Measurements from ENCODE around the gene KSR1. TPM values are rescaled to one million over a fixed set of nuclear protein-coding genes. Genes with fewer than 3 reads are reported as not detected.
A peak's percentile ranks its signal among the peaks of the same experiment; 100 is the strongest.
"Not testable (repeated sequence)": the region's sequence is repeated elsewhere in the genome, so short reads cannot be mapped to it uniquely, and the experiment has no call there.

The KSR1 gene
- total and polyA plus RNA-seq, 4 donors: 19.0 to 75.7 (median 42.6) TPM

GRCh38 chr17:27415120-27415795 is 41.0 kb upstream of the KSR1 start:
- no peaks in the 10 kb centered on the region for H3K4me1 ChIP-seq (ENCODE audit: control insufficient read depth in 1 of 2, insufficient read depth in 2 of 2, low read length in 2 of 2)
- H3K36me3 ChIP-seq (ENCODE audit: control insufficient read depth in 1 of 2, insufficient read depth in 2 of 2, low read length in 1 of 2): no peaks in the 10 kb centered on the region
- H3K27me3 ChIP-seq (ENCODE audit: control insufficient read depth in 1 of 2, insufficient read depth in 2 of 2, low read length in 1 of 2): no peaks in the 10 kb centered on the region
- no peak for DNase-seq
- H3K27ac ChIP-seq (ENCODE audit: low read depth in 1 of 2, low read length in 2 of 2): no peak overlapping the region
- no peak for ATAC-seq (ENCODE audit: low FRiP score)
- no peak overlapping the region for H3K4me3 ChIP-seq (ENCODE audit: low read length in 2 of 2)
- 69 to 75% methylated on average over 6 of the region's 6 CpGs for WGBS, 2 donors
- intact Hi-C loops (cut with DNase I): no loop called here
- H3K9me3 ChIP-seq (ENCODE audit: control insufficient read depth, low read length): no peaks in the 10 kb centered on the region

GRCh38 chr17:27417596-27418365 is 38.5 kb upstream of the KSR1 start:
- WGBS, 2 donors: 95 to 97% methylated on average over 13 of the region's 13 CpGs
- Histone ChIP-seq H3K9me3 (ENCODE audit: control insufficient read depth, low read length) (no peaks in the 10 kb centered on the region), H3K36me3 (ENCODE audit: control insufficient read depth in 1 of 2, insufficient read depth in 2 of 2, low read length in 1 of 2) (no peaks in the 10 kb centered on the region), H3K4me3 (ENCODE audit: low read length in 2 of 2) (no peak overlapping the region), H3K27ac (ENCODE audit: low read depth in 1 of 2, low read length in 2 of 2) (no peak overlapping the region), H3K27me3 (ENCODE audit: control insufficient read depth in 1 of 2, insufficient read depth in 2 of 2, low read length in 1 of 2) (no peaks in the 10 kb centered on the region), H3K4me1 (ENCODE audit: control insufficient read depth in 1 of 2, insufficient read depth in 2 of 2, low read length in 2 of 2) (no peaks in the 10 kb centered on the region)
- ATAC-seq (ENCODE audit: low FRiP score) (no peak), DNase-seq (no peak)
- intact Hi-C loops (cut with DNase I): no loop called here

- Histone ChIP-seq H3K4me1 (ENCODE audit: control insufficient read depth in 1 of 2, insufficient read depth in 2 of 2, low read length in 2 of 2) (no peaks in the 10 kb centered on the region), H3K27me3 (ENCODE audit: control insufficient read depth in 1 of 2, insufficient read depth in 2 of 2, low read length in 1 of 2) (no peaks in the 10 kb centered on the region), H3K4me3 (ENCODE audit: low read length in 2 of 2) (no peak overlapping the region), H3K27ac (ENCODE audit: low read depth in 1 of 2, low read length in 2 of 2) (no peak overlapping the region), H3K9me3 (ENCODE audit: control insufficient read depth, low read length) (no peaks in the 10 kb centered on the region), H3K36me3 (ENCODE audit: control insufficient read depth in 1 of 2, insufficient read depth in 2 of 2, low read length in 1 of 2) (no peaks in the 10 kb centered on the region)
- 96 to 100% methylated on average over 3 of the region's 3 CpGs for WGBS, 2 donors
- intact Hi-C loops (cut with DNase I): no loop called here
- ATAC-seq (ENCODE audit: low FRiP score) (no peak), DNase-seq (no peak)
These were observed 38.0 kb upstream of the KSR1 start for GRCh38 chr17:27418366-27418615.

- Histone ChIP-seq H3K4me1 (ENCODE audit: control insufficient read depth in 1 of 2, insufficient read depth in 2 of 2, low read length in 2 of 2) (no peaks in the 10 kb centered on the region), H3K9me3 (ENCODE audit: control insufficient read depth, low read length) (no peaks in the 10 kb centered on the region), H3K4me3 (ENCODE audit: low read length in 2 of 2) (no peak overlapping the region), H3K36me3 (ENCODE audit: control insufficient read depth in 1 of 2, insufficient read depth in 2 of 2, low read length in 1 of 2) (no peaks in the 10 kb centered on the region), H3K27ac (ENCODE audit: low read depth in 1 of 2, low read length in 2 of 2) (no peak overlapping the region), H3K27me3 (ENCODE audit: control insufficient read depth in 1 of 2, insufficient read depth in 2 of 2, low read length in 1 of 2) (no peaks in the 10 kb centered on the region)
- no peak for DNase-seq
- no peak for ATAC-seq (ENCODE audit: low FRiP score)
- intact Hi-C loops (cut with DNase I): no loop called here
- 96 to 99% methylated on average over 4 of the region's 4 CpGs for WGBS, 2 donors
These were observed 37.1 kb upstream of the KSR1 start for GRCh38 chr17:27419156-27419555.

GRCh38 chr17:27420211-27420950 is 35.9 kb upstream of the KSR1 start:
- 87 to 94% methylated on average over 9 of the region's 9 CpGs for WGBS, 2 donors
- Histone ChIP-seq H3K27me3 (ENCODE audit: control insufficient read depth in 1 of 2, insufficient read depth in 2 of 2, low read length in 1 of 2) (no peaks in the 10 kb centered on the region), H3K36me3 (ENCODE audit: control insufficient read depth in 1 of 2, insufficient read depth in 2 of 2, low read length in 1 of 2) (no peaks in the 10 kb centered on the region), H3K9me3 (ENCODE audit: control insufficient read depth, low read length) (no peaks in the 10 kb centered on the region), H3K4me1 (ENCODE audit: control insufficient read depth in 1 of 2, insufficient read depth in 2 of 2, low read length in 2 of 2) (no peaks in the 10 kb centered on the region), H3K27ac (ENCODE audit: low read depth in 1 of 2, low read length in 2 of 2) (no peak overlapping the region), H3K4me3 (ENCODE audit: low read length in 2 of 2) (no peak overlapping the region)
- DNase-seq (peak in 1 of 2 donors; percentile 65), ATAC-seq (ENCODE audit: low FRiP score) (no peak)
- intact Hi-C loops (cut with DNase I): no loop called here

- Histone ChIP-seq H3K36me3 (ENCODE audit: control insufficient read depth in 1 of 2, insufficient read depth in 2 of 2, low read length in 1 of 2) (no peaks in the 10 kb centered on the region), H3K4me3 (ENCODE audit: low read length in 2 of 2) (no peak overlapping the region), H3K27me3 (ENCODE audit: control insufficient read depth in 1 of 2, insufficient read depth in 2 of 2, low read length in 1 of 2) (no peaks in the 10 kb centered on the region), H3K9me3 (ENCODE audit: control insufficient read depth, low read length) (no peaks in the 10 kb centered on the region), H3K27ac (ENCODE audit: low read depth in 1 of 2, low read length in 2 of 2) (no peak overlapping the region), H3K4me1 (ENCODE audit: control insufficient read depth in 1 of 2, insufficient read depth in 2 of 2, low read length in 2 of 2) (no peaks in the 10 kb centered on the region)
- peak in 1 of 2 donors; percentile 54 for DNase-seq
- no peak for ATAC-seq (ENCODE audit: low FRiP score)
- 96% methylated on average over 10 of the region's 10 CpGs for WGBS, 2 donors
- intact Hi-C loops (cut with DNase I): no loop called here
These were observed 35.1 kb upstream of the KSR1 start for GRCh38 chr17:27421111-27421510.

GRCh38 chr17:27421626-27422025 is 34.6 kb upstream of the KSR1 start:
- DNase-seq; H3K9me3 ChIP-seq (ENCODE audit: control insufficient read depth, low read length); H3K27me3 ChIP-seq (ENCODE audit: control insufficient read depth in 1 of 2, insufficient read depth in 2 of 2, low read length in 1 of 2); ATAC-seq (ENCODE audit: low FRiP score); H3K4me1 ChIP-seq (ENCODE audit: control insufficient read depth in 1 of 2, insufficient read depth in 2 of 2, low read length in 2 of 2); H3K27ac ChIP-seq (ENCODE audit: low read depth in 1 of 2, low read length in 2 of 2); H3K36me3 ChIP-seq (ENCODE audit: control insufficient read depth in 1 of 2, insufficient read depth in 2 of 2, low read length in 1 of 2); H3K4me3 ChIP-seq (ENCODE audit: low read length in 2 of 2); intact Hi-C loops (cut with DNase I): not testable (repeated sequence)
- 91 to 93% methylated on average over 6 of the region's 6 CpGs for WGBS, 2 donors

- intact Hi-C loops (cut with DNase I): no loop called here
- H3K27ac ChIP-seq (ENCODE audit: low read depth in 1 of 2, low read length in 2 of 2): no peak overlapping the region
- no peaks in the 10 kb centered on the region for H3K36me3 ChIP-seq (ENCODE audit: control insufficient read depth in 1 of 2, insufficient read depth in 2 of 2, low read length in 1 of 2)
- ATAC-seq (ENCODE audit: low FRiP score): no peak
- DNase-seq: no peak
- H3K4me1 ChIP-seq (ENCODE audit: control insufficient read depth in 1 of 2, insufficient read depth in 2 of 2, low read length in 2 of 2): no peaks in the 10 kb centered on the region
- no peaks in the 10 kb centered on the region for H3K27me3 ChIP-seq (ENCODE audit: control insufficient read depth in 1 of 2, insufficient read depth in 2 of 2, low read length in 1 of 2)
- H3K4me3 ChIP-seq (ENCODE audit: low read length in 2 of 2): no peak overlapping the region
- 91 to 93% methylated on average over 7 of the region's 7 CpGs for WGBS, 2 donors
- H3K9me3 ChIP-seq (ENCODE audit: control insufficient read depth, low read length): no peaks in the 10 kb centered on the region
These were observed 33.6 kb upstream of the KSR1 start for GRCh38 chr17:27422601-27423000.

GRCh38 chr17:27423651-27424050 is 32.6 kb upstream of the KSR1 start:
- intact Hi-C loops (cut with DNase I): no loop called here

More at GRCh38 chr17:27423651-27424050, 32.6 kb upstream of the KSR1 start:
- Histone ChIP-seq H3K4me1 (ENCODE audit: control insufficient read depth in 1 of 2, insufficient read depth in 2 of 2, low read length in 2 of 2) (no peaks in the 10 kb centered on the region), H3K9me3 (ENCODE audit: control insufficient read depth, low read length) (no peaks in the 10 kb centered on the region), H3K4me3 (ENCODE audit: low read length in 2 of 2) (no peak overlapping the region), H3K27me3 (ENCODE audit: control insufficient read depth in 1 of 2, insufficient read depth in 2 of 2, low read length in 1 of 2) (no peaks in the 10 kb centered on the region), H3K36me3 (ENCODE audit: control insufficient read depth in 1 of 2, insufficient read depth in 2 of 2, low read length in 1 of 2) (no peaks in the 10 kb centered on the region), H3K27ac (ENCODE audit: low read depth in 1 of 2, low read length in 2 of 2) (no peak overlapping the region)
- ATAC-seq (ENCODE audit: low FRiP score) (no peak), DNase-seq (no peak)
- WGBS, 2 donors: 92 to 93% methylated on average over 3 of the region's 3 CpGs

Data from aorta (tissue), 5 donors.